Kidney capillary endothelial cell (primary cell): ENCODE results near the gene GABRR3.
A peak's percentile ranks its signal among the peaks of the same experiment; 100 is the strongest.

ENCODE experiments used
- DNase-seq: peaks from one replicate; pipeline ENCODE4 v3.0.0-alpha.2; 2018; ENCODE audit warnings: low spot score

GABRR3 gene

DNA sequence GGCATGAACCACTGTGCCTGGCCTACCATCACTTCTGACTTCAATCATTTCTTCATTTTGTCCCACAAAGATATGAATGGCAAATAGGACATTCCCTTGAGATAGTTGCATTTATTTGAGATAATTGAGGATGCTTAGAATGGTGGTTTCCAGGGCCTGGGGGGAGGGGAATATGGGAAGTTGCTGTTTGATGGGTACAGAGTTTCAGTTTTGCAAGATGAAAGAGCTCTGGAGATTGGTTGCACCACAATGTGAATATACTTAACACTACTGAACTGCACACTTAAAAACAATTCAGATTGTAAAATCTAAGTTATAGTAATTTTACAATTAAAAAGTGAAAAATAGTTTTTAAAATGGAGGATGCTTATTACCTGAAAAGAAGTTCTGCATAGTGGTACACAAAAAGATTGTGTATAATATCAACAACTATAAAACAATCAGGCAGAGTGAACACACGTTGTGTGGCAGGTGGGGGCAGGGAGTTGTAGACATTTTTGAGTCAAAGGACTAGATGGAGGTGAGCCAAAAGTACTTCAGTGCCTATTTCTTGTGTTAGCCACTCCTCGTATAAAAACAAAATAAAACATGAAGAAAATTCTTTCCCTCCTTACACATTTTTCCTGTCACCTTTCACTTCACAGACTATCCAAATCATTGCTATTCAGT is 44.4 kb downstream of the GABRR3 start:
- no peak for DNase-seq

DNA sequence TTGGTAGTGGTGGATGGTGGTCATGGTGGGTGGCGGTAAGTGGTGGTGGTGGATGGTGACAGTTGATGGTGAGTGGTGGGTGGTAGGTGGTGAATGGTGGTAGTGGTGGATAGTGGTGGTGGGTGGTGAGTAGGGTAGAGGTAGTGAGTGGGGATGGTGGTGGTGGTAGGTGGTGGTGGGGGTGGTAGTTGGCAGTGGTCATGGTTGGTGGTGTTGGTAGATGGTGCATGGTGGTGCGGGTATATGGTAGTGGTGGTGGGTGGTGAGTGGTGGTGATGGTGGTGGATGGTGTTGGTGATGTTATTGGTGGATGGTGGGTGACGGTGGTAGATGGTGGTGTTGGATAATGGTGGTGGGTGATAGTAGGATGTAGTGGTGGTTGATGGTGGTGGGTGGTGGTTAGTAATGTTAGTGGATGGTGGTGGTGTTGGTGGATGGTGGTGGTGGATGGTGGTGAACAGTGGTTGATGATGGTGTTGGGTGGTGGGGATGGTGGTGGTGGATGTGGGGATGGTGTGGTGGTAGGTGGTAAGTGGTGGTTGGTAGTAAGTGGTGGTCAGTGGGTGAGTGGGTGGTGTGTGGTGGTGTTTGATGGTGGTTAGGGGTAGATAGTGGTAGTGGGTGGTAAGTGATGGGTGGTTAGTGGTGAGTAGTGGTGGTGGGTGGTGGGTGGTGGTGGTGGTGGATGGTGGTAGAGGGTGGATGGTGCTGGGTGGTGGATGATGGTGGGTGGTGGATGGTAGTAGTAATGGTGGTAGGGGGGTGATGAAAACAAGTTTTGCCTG is 46.1 kb downstream of the GABRR3 start:
- DNase-seq, result no peak

GRCh38 chr3:97987306-97987705 is 47.8 kb downstream of the GABRR3 start:
- DNase-seq, result no peak

GRCh38 chr3:97983933-97984491 is 51.1 kb downstream of the GABRR3 start:
- DNase-seq, result no peak

- peak; percentile 38 for DNase-seq
These were observed 53.2 kb downstream of the GABRR3 start for GRCh38 chr3:97981886-97982285.

DNA sequence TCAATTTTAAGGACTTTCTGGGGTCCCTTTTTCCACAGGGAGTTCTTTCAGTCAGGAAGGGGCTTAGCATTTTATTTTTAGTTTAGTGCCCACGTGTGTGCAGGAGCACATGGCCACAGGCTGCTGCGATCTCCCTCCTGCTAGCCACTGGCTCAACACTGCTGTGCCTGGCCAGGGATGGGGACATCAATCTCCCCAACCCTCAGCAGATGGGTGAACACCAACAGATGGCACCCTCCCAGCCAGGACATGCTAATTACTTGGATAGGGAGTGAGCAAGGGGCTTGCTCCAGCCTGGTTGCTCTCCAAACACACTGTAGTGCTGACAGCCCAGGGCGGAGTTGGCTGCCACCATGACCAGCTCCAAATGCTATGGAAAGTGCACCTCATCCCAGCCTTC is 55.5 kb downstream of the GABRR3 start:
- DNase-seq, result no peak

DNA sequence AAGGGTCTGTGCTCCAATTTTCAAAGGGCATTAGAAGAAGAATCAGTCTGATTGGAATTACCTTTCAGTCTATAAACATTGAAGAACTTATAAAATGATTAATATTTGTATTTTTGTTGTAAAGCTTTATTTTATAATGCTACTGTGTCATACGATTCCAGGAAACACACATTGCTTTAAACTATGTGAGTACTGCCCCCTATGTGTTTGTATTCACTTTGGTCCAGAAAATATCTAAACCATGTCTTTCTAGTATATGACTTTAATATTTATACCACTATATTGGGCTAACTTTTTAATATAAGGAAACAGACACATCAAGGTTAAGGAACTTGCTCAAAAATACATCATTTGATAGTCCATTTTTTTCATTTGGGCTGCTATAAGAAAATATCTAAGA is 59.6 kb downstream of the GABRR3 start:
- DNase-seq, result no peak

DNA sequence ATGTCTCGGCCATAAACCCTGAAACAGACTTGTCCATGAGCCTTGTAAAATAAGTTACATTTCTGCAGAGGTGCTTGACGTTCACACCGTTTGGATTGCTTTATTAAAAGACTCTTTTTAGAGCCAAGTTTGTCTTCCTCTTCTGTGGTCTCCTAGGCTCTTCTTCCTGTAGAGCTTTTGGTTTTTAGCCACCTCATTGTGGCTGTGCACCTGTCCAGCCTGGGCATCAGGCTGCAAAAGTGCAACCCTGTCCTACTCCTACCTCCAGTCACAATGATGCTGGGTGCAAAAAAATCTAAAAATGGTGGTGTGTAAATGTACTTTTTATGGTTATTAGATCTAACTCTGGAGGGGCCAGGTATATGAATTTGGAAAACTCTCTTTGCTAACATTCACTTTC is 60.1 kb downstream of the GABRR3 start:
- no peak for DNase-seq

DNA sequence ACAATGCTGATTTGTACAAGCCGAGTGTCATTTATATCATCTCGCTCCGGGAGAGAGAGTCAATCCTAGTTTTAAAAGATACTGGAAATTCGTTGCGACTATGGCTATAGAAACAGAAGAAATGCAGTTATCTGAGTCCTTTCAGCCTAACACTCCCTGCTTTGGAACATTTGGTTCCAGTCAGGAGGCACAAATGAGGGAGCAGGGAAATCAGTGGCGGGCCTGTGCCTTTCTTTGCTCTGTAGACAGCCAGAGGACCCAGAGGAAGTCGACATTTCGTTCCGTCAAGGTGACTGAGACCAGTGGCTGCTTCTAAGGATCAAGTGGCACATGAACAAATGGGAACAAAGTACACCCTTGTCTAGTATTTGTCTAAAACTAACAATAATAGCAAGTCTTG is 62.1 kb downstream of the GABRR3 start:
- DNase-seq, result no peak

GRCh38 chr3:97971679-97972567 is 63.2 kb downstream of the GABRR3 start, which contains the start of gene RIOX2:
Gene RIOX2, minus strand, starts transcription at chr3:97972431. Its CDS starts 4,838 bp downstream, at chr3:97967593.
- DNase-seq, result peak; percentile 52

DNA sequence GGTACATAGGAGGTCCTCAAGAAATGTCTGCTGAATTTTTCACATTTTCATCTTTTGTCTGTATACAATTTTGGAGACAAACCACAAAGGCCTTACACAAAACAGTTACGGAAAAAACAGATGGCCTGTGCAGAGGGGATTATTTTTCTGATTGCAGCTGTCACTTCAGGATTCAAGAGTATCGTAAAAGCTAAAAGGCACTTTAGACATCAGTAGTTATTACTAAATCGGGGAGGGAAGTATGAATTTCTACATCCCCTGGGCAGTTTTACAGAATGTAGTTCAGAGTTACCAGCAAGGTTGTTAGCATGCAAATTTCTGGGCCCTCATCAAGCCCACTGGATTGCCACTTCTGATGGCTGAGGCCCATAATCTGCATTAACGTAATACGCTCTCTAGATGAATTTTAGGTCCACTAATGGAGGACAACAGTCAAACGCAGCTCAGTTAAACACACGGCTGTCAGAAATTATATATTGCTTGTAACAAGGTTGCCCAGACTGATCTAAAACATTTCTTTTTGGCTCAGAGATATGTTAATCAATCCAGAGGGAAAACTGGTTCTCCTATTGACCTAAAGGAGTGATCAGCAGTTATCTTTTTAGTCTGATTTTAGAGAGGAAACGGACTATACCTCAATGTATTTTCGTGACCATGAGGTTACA is 64.0 kb downstream of the GABRR3 start:
- DNase-seq, result no peak

- no peak for DNase-seq
These were observed 65.0 kb downstream of the GABRR3 start for GRCh38 chr3:97970156-97970555.

GRCh38 chr3:97969541-97969940 is 65.6 kb downstream of the GABRR3 start:
- no peak for DNase-seq

DNA sequence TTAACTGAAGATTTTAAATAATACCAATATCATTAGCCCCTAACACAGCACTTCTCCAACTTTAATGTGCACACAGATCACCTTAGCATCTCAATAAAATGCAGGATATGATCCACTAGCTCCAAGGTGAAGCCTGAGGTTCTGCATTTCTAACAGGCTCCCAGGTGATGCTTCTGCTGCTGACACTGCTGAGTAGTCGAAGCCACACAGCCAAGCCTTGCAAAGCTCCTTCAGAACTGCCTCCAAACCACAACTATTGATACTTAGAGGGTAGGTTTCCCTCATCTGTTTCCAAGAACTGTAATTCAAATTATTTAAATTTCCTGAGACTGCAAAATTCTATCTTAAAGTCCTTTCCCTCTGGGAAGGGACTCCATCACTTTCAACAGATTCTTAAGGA is 66.7 kb downstream of the GABRR3 start:
- no peak for DNase-seq

DNA sequence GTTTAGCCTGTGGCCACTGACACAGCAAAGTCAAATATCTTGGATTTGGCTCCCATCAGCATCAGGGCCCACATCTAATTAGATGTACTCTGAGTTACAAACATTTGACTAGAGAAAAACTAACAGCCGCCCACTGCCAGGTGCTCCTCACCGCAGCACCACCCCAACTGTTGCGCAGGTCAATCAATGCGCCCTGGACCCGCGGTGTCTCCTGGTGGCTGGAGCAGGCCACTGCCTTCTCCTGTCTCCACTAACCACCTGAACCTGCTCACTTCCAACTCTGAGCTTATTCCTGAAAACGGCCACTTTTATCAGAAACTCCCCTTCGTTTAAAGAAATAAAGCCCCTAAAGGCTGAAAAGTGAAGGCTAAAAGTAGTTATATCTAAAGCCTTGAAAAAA is 67.1 kb downstream of the GABRR3 start:
- no peak for DNase-seq

DNA sequence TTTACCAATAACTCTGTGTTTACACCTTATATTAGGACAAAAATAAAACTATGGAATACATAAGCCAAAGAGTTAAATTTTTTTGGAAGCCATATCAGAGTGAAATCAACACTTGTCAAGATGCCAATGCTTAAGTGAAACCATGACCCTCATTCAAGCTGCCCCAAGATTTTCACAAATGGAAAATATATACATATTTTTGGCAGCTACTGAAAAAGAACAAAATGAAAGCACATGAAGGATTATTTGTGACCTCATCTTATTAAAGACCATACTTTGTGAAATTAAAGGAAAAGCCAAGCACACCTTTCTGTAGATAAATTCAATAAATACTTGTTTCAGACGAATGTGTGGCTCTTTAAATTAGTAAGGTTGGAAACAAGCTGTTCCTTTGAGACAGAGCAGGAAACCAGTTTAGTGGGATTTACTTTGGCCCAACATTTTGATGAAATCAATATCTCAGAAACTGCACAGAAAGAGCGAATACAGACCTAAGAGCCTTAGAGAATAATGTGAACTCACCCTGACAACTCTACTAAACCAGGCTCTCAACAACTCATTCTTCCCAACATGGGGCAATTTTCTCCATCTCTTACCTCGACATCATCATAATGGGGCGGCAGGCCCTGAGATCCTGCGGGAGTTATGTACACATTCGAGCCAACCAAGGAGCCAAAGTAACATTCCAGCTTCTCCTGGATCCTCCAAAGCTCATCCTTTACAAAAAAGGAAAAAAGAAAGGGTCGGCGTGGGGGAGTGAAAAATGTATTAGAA is 73.9 kb downstream of the GABRR3 start:
- no peak for DNase-seq

GRCh38 chr3:97960551-97960950 is 74.6 kb downstream of the GABRR3 start:
- no peak for DNase-seq

DNA sequence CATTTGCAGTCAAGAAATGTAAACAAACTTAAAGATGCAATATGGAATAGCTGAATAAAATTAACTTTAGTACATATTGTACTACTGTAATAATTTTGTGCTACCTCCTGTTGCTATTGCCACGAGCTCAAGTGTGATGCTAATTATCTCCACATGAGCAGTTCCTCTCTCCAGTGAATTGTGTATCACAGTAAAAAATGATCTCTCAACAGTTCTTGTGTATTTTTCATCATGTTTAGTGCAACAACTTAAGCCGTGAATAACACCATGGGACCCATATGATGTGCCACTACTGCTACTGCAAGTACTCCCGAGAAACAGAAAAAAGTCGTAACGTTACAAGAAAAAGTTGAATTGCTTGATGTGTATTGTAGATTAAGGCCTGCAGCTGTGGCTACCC is 75.2 kb downstream of the GABRR3 start:
- no peak for DNase-seq

DNA sequence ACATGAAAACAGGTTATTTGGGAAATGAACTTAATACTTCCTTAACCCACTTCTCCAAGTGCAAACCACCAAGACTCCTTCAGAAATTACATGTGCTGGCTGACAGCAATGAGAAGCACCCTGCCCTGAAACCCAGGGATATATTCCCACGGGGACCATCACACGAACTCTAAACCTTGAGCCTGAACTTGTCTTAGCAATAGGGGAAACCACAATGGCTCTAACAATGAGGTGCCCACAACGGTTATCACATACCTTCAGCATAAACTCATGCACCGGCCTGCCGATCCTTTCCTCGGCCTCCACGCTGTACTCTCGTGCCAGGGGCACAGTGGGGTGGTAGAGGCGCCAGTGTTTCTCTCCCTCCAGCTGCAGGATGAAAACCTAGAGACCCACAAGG is 76.3 kb downstream of the GABRR3 start:
- no peak for DNase-seq

- DNase-seq, result no peak
These were observed 76.7 kb downstream of the GABRR3 start for GRCh38 chr3:97958396-97958795.
